ENCODE results near the gene COQ7. TPM values are rescaled to one million over a fixed set of nuclear protein-coding genes. Genes with fewer than 3 reads are reported as not detected.

The COQ7 gene
- polyA plus RNA-seq, 1 of the 3 experiments (the other 2 are of a cell fraction): 24.0 TPM

- H3K4me3 ChIP-seq (ENCODE audit: low read depth in 2 of 2, low read length in 1 of 2): no peak overlapping the region
- no peaks in the 10 kb centered on the region for H3K27me3 ChIP-seq (ENCODE audit: insufficient read depth)
- H3F3A ChIP-seq (replicated peaks; ENCODE audit: insufficient read depth): no peaks in the 10 kb centered on the region
- DNase-seq: no peak
- no peaks in the 10 kb centered on the region for H3K9me3 ChIP-seq
- WGBS (ENCODE audit: low lambda C conversion rate): 76% methylated on average over 7 of the region's 7 CpGs
- H3K4me2 ChIP-seq: no peak overlapping the region
- no peaks in the 10 kb centered on the region for H3K4me1 ChIP-seq (ENCODE audit: control insufficient read depth in 1 of 2, insufficient read depth in 2 of 2, low read depth in 1 of 2, low read length in 1 of 2)
- H3K9ac ChIP-seq: no peak overlapping the region
- H2AFZ ChIP-seq (ENCODE audit: low read depth): no peak overlapping the region
- H3K9me2 ChIP-seq: no peaks in the 10 kb centered on the region
- peaks cover 6% of the 10 kb centered on the region for H3K79me2 ChIP-seq (ENCODE audit: insufficient read depth)
- no peaks in the 10 kb centered on the region for H4K20me1 ChIP-seq (ENCODE audit: insufficient read depth)
- peaks cover 10 to 14% of the 10 kb centered on the region in 2 experiments for H3K36me3 ChIP-seq (replicated peaks in 1 of 2; ENCODE audit: control insufficient read depth in 1 of 2, insufficient read depth in 2 of 2, low read length in 1 of 2)
- no peak for TF ChIP-seq USF2 (IDR thresholded peaks at IDR 0.05; ENCODE audit: borderline replicate concordance, low read depth, low read length)
- no peak for TF ChIP-seq YY1 (IDR thresholded peaks at IDR 0.05; ENCODE audit: low read depth)
- TF ChIP-seq, protein P1, sequence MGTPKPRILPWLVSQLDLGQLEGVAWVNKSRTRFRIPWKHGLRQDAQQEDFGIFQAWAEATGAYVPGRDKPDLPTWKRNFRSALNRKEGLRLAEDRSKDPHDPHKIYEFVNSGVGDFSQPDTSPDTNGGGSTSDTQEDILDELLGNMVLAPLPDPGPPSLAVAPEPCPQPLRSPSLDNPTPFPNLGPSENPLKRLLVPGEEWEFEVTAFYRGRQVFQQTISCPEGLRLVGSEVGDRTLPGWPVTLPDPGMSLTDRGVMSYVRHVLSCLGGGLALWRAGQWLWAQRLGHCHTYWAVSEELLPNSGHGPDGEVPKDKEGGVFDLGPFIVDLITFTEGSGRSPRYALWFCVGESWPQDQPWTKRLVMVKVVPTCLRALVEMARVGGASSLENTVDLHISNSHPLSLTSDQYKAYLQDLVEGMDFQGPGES (IDR thresholded peaks at IDR 0.05; ENCODE audit: low read depth, low read length): no peak
- no peak for TF ChIP-seq ELF1 (IDR thresholded peaks at IDR 0.05)
- TF ChIP-seq SIN3A (IDR thresholded peaks at IDR 0.05; ENCODE audit: borderline replicate concordance, low read depth, low read length): no peak
- TF ChIP-seq GATA2 (CRISPR knock-in tag; IDR thresholded peaks at IDR 0.05): no peak
- TF ChIP-seq, protein P2, sequence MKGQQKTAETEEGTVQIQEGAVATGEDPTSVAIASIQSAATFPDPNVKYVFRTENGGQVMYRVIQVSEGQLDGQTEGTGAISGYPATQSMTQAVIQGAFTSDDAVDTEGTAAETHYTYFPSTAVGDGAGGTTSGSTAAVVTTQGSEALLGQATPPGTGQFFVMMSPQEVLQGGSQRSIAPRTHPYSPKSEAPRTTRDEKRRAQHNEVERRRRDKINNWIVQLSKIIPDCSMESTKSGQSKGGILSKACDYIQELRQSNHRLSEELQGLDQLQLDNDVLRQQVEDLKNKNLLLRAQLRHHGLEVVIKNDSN (IDR thresholded peaks at IDR 0.05; ENCODE audit: borderline replicate concordance, low read depth): no peak
- TF ChIP-seq FOXJ3 (CRISPR knock-in tag; IDR thresholded peaks at IDR 0.05): no peak
- TF ChIP-seq, protein P3, sequence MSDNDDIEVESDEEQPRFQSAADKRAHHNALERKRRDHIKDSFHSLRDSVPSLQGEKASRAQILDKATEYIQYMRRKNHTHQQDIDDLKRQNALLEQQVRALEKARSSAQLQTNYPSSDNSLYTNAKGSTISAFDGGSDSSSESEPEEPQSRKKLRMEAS (IDR thresholded peaks at IDR 0.05; ENCODE audit: low read depth): no peak
- no peak for TF ChIP-seq RXRA (IDR thresholded peaks at IDR 0.05; ENCODE audit: borderline replicate concordance, low read depth)
- TF ChIP-seq TEAD4 (IDR thresholded peaks at IDR 0.05; ENCODE audit: borderline replicate concordance, insufficient read depth): no peak
- no peak for TF ChIP-seq JUND (IDR thresholded peaks at IDR 0.05)
- TF ChIP-seq RCOR1 (IDR thresholded peaks at IDR 0.05; ENCODE audit: low read length): no peak
- TF ChIP-seq SMC3 (IDR thresholded peaks at IDR 0.05; ENCODE audit: low read depth, low read length): no peak
- ChIA-PET POLR2A (no interaction called here), CTCF (interaction anchor here (0.6 to 2.2 kb wide), 3 partner anchors 12 to 302 kb away, joined by 3 to 16 read pairs (median 5); partner anchors contain the start of gene TMC7)
- no peak overlapping the region for H3K27ac ChIP-seq (ENCODE audit: low read depth in 2 of 2, low read length in 1 of 2)
These were observed 6.4 kb downstream of the COQ7 start for GRCh38 chr16:19073863-19074262.

- Histone ChIP-seq H3F3A (replicated peaks; ENCODE audit: insufficient read depth) (no peaks in the 10 kb centered on the region), H3K9me2 (no peaks in the 10 kb centered on the region), H3K36me3 (replicated peaks in 1 of 2; ENCODE audit: control insufficient read depth in 1 of 2, insufficient read depth in 2 of 2, low read length in 1 of 2) (peaks cover 18 to 19% of the 10 kb centered on the region in 2 experiments), H3K27me3 (ENCODE audit: insufficient read depth) (no peaks in the 10 kb centered on the region), H4K20me1 (ENCODE audit: insufficient read depth) (no peaks in the 10 kb centered on the region), H3K4me2 (no peak overlapping the region), H3K4me3 (ENCODE audit: low read depth in 2 of 2, low read length in 1 of 2) (no peak overlapping the region), H3K9me3 (no peaks in the 10 kb centered on the region), H3K4me1 (ENCODE audit: control insufficient read depth in 1 of 2, insufficient read depth in 2 of 2, low read depth in 1 of 2, low read length in 1 of 2) (no peaks in the 10 kb centered on the region), H3K9ac (no peak overlapping the region), H3K27ac (ENCODE audit: low read depth in 2 of 2, low read length in 1 of 2) (no peak overlapping the region), H3K79me2 (ENCODE audit: insufficient read depth) (no peaks in the 10 kb centered on the region), H2AFZ (ENCODE audit: low read depth) (no peak overlapping the region)
- DNase-seq: no peak
- WGBS (ENCODE audit: low lambda C conversion rate): 91% methylated on average over 9 of the region's 12 CpGs
- CTCF ChIA-PET: interaction anchor here (1.7 to 2.6 kb wide), 2 partner anchors 11 to 92 kb away, joined by 5 to 13 read pairs; partner anchors contain the start of gene TMC7
- POLR2A ChIA-PET: no interaction called here
- TF ChIP-seq FOXM1 (IDR thresholded peaks at IDR 0.05; ENCODE audit: low read depth) (no peak), GATA2 (CRISPR knock-in tag; IDR thresholded peaks at IDR 0.05) (no peak), MXI1 (IDR thresholded peaks at IDR 0.05; ENCODE audit: low read depth, low read length) (no peak)
- TF ChIP-seq, protein P1 (IDR thresholded peaks at IDR 0.05; ENCODE audit: low read depth, low read length): no peak
These were observed 8.1 kb downstream of the COQ7 start for GRCh38 chr16:19075511-19075910.

All from SK-N-SH (cell line).